ENCODE measurements around the gene CAPN9. TPM values are rescaled to one million over a fixed set of nuclear protein-coding genes. Genes with fewer than 3 reads are reported as not detected.
"Not testable (repeated sequence)": the region's sequence is repeated elsewhere in the genome, so short reads cannot be mapped to it uniquely, and the experiment has no call there.

The CAPN9 gene
- total and polyA plus RNA-seq, 5 experiments from 2014 or later: not detected

DNA sequence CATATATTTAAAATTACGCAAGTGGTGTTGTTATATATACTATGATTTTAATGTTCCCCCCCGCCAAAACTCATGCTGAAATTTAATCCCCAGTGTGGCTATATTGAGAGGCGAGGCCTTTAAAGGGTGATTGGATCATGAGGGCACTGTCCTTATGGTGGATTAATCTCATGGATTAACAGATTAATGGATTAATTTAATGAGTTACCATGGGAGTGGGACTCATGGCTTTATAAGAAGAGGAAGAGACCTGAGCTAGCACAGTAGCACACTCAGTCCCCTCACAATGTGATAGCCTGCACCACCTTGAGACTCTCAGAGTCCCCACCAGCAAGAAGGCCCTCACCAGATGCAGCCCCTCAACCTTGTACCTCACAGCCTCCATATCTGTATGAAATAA is 86.3 kb downstream of the CAPN9 start:
- no peak overlapping the region for H3K4me3 Mint-ChIP-seq
- H3K9me3 Mint-ChIP-seq: peaks cover 0 to 32% (median 7%) of the 10 kb centered on the region in 9 donors
- no peak for DNase-seq
- no peak for ATAC-seq
- POLR2A ChIA-PET: no interaction called here
- H3K4me1 Mint-ChIP-seq: no peaks in the 10 kb centered on the region
- peaks cover 10 to 16% (median 15%) of the 10 kb centered on the region in 3 donors for H3K36me3 Mint-ChIP-seq
- H3K27me3 Mint-ChIP-seq: peaks cover 1 to 31% (median 10%) of the 10 kb centered on the region in 5 donors
- H3K27ac Mint-ChIP-seq: no peak overlapping the region

- Mint-ChIP-seq H3K4me1 (no peaks in the 10 kb centered on the region), H3K4me3 (no peak overlapping the region), H3K9me3 (peaks cover 0 to 32% (median 7%) of the 10 kb centered on the region in 9 donors), H3K36me3 (peaks cover 15 to 21% (median 16%) of the 10 kb centered on the region in 3 donors), H3K27me3 (peaks cover 1 to 31% (median 10%) of the 10 kb centered on the region in 5 donors), H3K27ac (no peak overlapping the region)
- DNase-seq (no peak), ATAC-seq (no peak)
- POLR2A ChIA-PET: no interaction called here
Observed at GRCh38 chr1:230834292-230834691, 87.1 kb downstream of the CAPN9 start.

- Mint-ChIP-seq H3K4me1 (no peaks in the 10 kb centered on the region), H3K27me3 (peaks cover 1 to 31% (median 10%) of the 10 kb centered on the region in 5 donors), H3K4me3 (no peak overlapping the region), H3K36me3 (peaks cover 7 to 36% (median 26%) of the 10 kb centered on the region in 3 donors), H3K9me3 (peaks cover 0 to 16% (median 0%) of the 10 kb centered on the region in 9 donors), H3K27ac (no peak overlapping the region)
- POLR2A ChIA-PET: no interaction called here
- no peak for ATAC-seq
- no peak for DNase-seq
Observed at GRCh38 chr1:230836347-230836746, 89.2 kb downstream of the CAPN9 start.

GRCh38 chr1:230836793-230837192 is 89.6 kb downstream of the CAPN9 start:
- Mint-ChIP-seq H3K27ac (no peak overlapping the region), H3K36me3 (peaks cover 8 to 40% (median 26%) of the 10 kb centered on the region in 3 donors), H3K4me3 (no peak overlapping the region), H3K27me3 (peaks cover 1 to 29% (median 9%) of the 10 kb centered on the region in 5 donors), H3K9me3 (peaks cover 0 to 11% (median 0%) of the 10 kb centered on the region in 9 donors), H3K4me1 (no peaks in the 10 kb centered on the region)
- ATAC-seq (no peak), DNase-seq (no peak)
- POLR2A ChIA-PET: no interaction called here

DNA sequence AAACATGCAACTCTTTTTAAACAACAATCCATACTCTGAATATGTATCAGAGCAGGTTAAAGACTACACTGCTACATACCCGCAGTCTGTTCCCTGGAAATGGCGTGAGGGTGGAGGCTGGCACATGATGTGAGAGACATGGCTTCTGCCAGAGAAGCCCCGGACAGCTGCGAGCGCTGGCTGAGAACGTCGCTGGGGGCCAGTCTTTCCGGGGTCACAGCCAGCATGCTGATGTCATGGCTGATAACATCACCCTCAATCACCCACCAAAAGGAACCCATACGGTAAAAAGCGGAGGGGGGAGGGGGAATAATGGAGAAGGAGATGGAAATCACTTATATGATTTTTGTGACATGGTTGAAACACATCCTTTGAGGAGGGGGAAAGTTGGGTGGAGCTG is 92.0 kb downstream of the CAPN9 start:
- H3K27ac Mint-ChIP-seq: no peak overlapping the region
- no peak overlapping the region for H3K4me3 Mint-ChIP-seq
- peaks cover 7 to 54% (median 35%) of the 10 kb centered on the region in 3 donors for H3K36me3 Mint-ChIP-seq
- no peak for ATAC-seq
- no peak for DNase-seq
- POLR2A ChIA-PET: no interaction called here
- H3K27me3 Mint-ChIP-seq: peaks cover 0 to 6% (median 4%) of the 10 kb centered on the region in 5 donors
- peaks cover 0 to 2% (median 0%) of the 10 kb centered on the region in 4 donors for H3K4me1 Mint-ChIP-seq
- no peaks in the 10 kb centered on the region for H3K9me3 Mint-ChIP-seq

GRCh38 chr1:230842801-230843200 is 95.6 kb downstream of the CAPN9 start:
- no peak overlapping the region for H3K4me3 Mint-ChIP-seq
- no peaks in the 10 kb centered on the region for H3K27me3 Mint-ChIP-seq
- DNase-seq (no peak), ATAC-seq (no peak)
- POLR2A ChIA-PET: no interaction called here
- peaks cover 0 to 2% (median 0%) of the 10 kb centered on the region in 4 donors for H3K4me1 Mint-ChIP-seq
- H3K9me3 Mint-ChIP-seq: no peaks in the 10 kb centered on the region
- no peak overlapping the region for H3K27ac Mint-ChIP-seq
- H3K36me3 Mint-ChIP-seq: peaks cover 7 to 54% (median 26%) of the 10 kb centered on the region in 3 donors

GRCh38 chr1:230843503-230844309 is 96.5 kb downstream of the CAPN9 start:
- Mint-ChIP-seq H3K27ac (no peak overlapping the region), H3K9me3 (no peaks in the 10 kb centered on the region), H3K27me3 (no peaks in the 10 kb centered on the region), H3K4me1 (peaks cover 0 to 2% (median 0%) of the 10 kb centered on the region in 4 donors), H3K36me3 (peaks cover 7 to 46% (median 18%) of the 10 kb centered on the region in 3 donors), H3K4me3 (no peak overlapping the region)
- ATAC-seq (no peak), DNase-seq (no peak)
- POLR2A ChIA-PET: no interaction called here

DNA sequence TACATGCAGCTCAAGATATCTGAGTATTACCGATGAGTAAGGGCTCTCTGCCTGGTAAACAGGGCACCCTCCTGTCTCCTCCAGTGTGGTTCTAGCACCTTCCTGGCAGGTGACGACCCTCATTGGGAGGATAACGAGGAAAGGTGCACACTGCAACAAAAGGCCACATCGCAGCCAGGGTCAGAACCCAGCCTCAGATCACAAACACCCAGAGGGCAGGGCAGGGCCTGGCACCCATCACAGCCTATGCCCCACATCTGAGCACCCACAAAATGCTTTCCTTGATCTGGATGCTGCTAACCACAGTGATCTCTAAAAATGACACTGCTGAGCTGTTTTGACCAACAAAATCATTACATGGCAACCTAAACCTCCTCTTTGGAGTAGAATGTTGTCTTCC is 97.4 kb downstream of the CAPN9 start:
- H3K27me3 Mint-ChIP-seq: no peaks in the 10 kb centered on the region
- H3K4me1 Mint-ChIP-seq: peaks cover 0 to 2% (median 0%) of the 10 kb centered on the region in 4 donors
- H3K27ac Mint-ChIP-seq: peak overlapping the region in 1 of 10 donors; percentile 25
- H3K36me3 Mint-ChIP-seq: peaks cover 7 to 38% (median 14%) of the 10 kb centered on the region in 3 donors
- no peak for ATAC-seq
- no peaks in the 10 kb centered on the region for H3K9me3 Mint-ChIP-seq
- H3K4me3 Mint-ChIP-seq: no peak overlapping the region
- POLR2A ChIA-PET: no interaction called here
- DNase-seq: no peak

DNA sequence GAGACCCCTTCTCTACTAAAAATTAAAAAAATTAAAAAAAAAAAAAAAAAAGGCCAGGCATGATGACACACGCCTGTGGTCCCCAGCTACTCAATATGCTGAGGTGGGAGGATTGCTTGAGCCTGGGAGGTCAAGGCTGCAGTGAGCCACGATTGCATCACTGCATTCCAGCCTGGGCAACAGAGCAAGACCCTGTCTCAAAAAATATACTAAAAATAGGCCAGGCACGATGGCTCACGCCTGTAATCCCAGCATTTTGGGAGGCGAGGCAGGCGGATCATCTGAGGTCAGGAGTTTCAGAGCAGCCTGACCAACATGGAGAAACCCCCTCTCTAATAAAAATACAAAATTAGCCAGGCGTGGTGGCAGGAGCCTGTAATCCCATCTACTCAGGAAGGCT is 98.0 kb downstream of the CAPN9 start:
- H3K4me1 Mint-ChIP-seq, H3K4me3 Mint-ChIP-seq, DNase-seq, ATAC-seq, H3K27ac Mint-ChIP-seq, POLR2A ChIA-PET, H3K27me3 Mint-ChIP-seq, H3K9me3 Mint-ChIP-seq: not testable (repeated sequence)
- H3K36me3 Mint-ChIP-seq: peaks cover 7 to 35% (median 11%) of the 10 kb centered on the region in 3 donors

DNA sequence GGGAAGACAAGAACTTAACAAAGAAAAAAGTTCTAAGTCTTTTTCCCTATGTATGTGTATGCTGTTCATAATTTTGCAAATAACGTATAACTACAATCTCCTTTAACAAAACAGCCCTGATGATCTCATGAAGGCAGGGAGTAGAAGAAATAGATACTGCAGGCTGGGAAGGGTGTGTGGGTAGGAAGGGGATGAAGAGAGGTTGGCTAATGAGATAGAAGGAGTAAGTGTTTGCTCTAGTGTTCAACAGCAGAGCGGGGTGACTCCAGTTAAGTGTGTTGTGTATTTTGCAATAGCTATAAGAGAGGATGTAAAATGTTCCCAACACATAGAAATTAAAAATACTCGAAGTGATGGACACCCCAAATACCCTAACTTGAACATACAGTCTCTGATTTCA is 101.0 kb downstream of the CAPN9 start:
- Mint-ChIP-seq H3K9me3 (no peaks in the 10 kb centered on the region), H3K4me1 (peaks cover 0 to 10% (median 3%) of the 10 kb centered on the region in 4 donors), H3K27me3 (no peaks in the 10 kb centered on the region), H3K4me3 (no peak overlapping the region), H3K27ac (no peak overlapping the region), H3K36me3 (peaks cover under 1 to 28% (median 11%) of the 10 kb centered on the region in 3 donors)
- ATAC-seq: no peak
- POLR2A ChIA-PET: no interaction called here
- no peak for DNase-seq

- no peak overlapping the region for H3K27ac Mint-ChIP-seq
- no peak overlapping the region for H3K4me3 Mint-ChIP-seq
- ATAC-seq (no peak), DNase-seq (no peak)
- H3K4me1 Mint-ChIP-seq: peaks cover 0 to 8% (median 3%) of the 10 kb centered on the region in 4 donors
- H3K9me3 Mint-ChIP-seq: no peaks in the 10 kb centered on the region
- H3K27me3 Mint-ChIP-seq: no peaks in the 10 kb centered on the region
- H3K36me3 Mint-ChIP-seq: peaks cover 4 to 30% (median 13%) of the 10 kb centered on the region in 3 donors
- POLR2A ChIA-PET: no interaction called here
Observed at GRCh38 chr1:230849451-230850224, 102.5 kb downstream of the CAPN9 start.

GRCh38 chr1:230850547-230850946 is 103.4 kb downstream of the CAPN9 start:
- POLR2A ChIA-PET: no interaction called here
- Mint-ChIP-seq H3K36me3 (peaks cover 4 to 39% (median 19%) of the 10 kb centered on the region in 3 donors), H3K27me3 (no peaks in the 10 kb centered on the region), H3K4me3 (no peak overlapping the region), H3K27ac (no peak overlapping the region), H3K4me1 (peaks cover 0 to 8% (median 3%) of the 10 kb centered on the region in 4 donors), H3K9me3 (no peaks in the 10 kb centered on the region)
- ATAC-seq: no peak
- DNase-seq: no peak

DNA sequence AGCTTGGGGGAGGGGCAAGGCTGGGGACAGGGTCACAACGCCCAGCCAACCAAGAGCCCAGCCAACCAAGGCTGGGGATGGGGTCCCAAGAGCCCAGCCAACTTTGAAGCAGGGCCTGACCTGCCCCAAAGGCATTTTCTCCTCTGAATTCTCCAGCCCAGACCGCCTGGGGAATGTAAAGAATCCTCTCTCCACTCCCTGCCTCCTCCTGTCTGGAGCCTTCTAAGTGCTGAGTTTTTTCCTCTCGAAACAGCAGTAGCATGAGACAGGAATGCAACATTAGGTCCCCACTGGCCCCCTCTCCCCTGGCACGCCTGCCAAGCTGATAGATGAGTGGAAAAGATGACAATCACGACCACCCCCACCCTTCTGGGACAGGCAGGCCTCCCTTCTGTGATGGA is 104.1 kb downstream of the CAPN9 start:
- Mint-ChIP-seq H3K9me3 (no peaks in the 10 kb centered on the region), H3K27ac (no peak overlapping the region), H3K27me3 (no peaks in the 10 kb centered on the region), H3K4me3 (no peak overlapping the region), H3K36me3 (peaks cover 4 to 40% (median 22%) of the 10 kb centered on the region in 3 donors), H3K4me1 (peaks cover 0 to 8% (median 3%) of the 10 kb centered on the region in 4 donors)
- POLR2A ChIA-PET: no interaction called here
- ATAC-seq (no peak), DNase-seq (no peak)
